Jurkat, Clone E6-1 (cell line): ENCODE measurements around the gene CD226.
A peak's percentile ranks its signal among the peaks of the same experiment; 100 is the strongest.
"Not testable (repeated sequence)": the region's sequence is repeated elsewhere in the genome, so short reads cannot be mapped to it uniquely, and the experiment has no call there.

Experiments
- DNase-seq: peaks from one replicate; pipeline ENCODE4 v3.0.0-alpha.2; 2011; ENCODE audit warnings: low read depth, low spot score
- H3K4me3 ChIP-seq: 2 replicates; pipeline ENCODE4 v1.5.1; 2011; ENCODE audit warnings: mild to moderate bottlenecking, low read length, control low read depth, moderate library complexity

CD226 gene

DNA sequence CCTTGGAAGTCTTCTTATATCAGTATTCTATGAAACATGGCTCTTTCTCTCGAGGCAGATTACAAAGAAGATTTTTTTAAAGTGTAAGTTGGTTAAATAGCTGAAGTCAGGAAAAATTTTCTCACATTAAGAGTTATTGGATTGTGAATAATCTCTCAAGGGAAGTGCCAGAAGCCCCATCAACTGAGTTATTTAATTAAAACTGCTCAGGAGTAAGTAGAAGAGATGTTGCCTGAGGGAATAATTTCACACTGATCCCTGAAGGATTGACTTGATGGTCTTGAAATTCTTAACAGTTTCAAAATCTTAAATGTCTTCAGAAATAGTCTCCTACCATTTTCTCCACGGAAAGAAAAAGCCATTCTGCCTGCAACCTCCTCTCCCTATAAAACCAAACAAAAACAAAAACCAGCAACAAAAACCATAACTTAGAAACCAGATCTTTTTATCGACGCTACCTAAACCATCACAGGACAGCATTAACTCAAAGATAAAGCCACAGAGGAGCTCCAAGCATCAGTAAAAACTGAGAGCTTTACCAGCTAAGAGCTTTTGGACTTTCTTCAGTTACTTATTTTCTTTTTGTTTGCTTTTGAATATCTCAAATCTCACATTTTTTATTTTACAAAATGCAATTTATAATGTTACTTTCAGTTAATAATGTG lies 12.9 kb downstream of the CD226 start:
- H3K4me3 ChIP-seq: peak overlapping the region; percentile 13; the same call in 1 of the 2 replicates
- DNase-seq: no peak

DNA sequence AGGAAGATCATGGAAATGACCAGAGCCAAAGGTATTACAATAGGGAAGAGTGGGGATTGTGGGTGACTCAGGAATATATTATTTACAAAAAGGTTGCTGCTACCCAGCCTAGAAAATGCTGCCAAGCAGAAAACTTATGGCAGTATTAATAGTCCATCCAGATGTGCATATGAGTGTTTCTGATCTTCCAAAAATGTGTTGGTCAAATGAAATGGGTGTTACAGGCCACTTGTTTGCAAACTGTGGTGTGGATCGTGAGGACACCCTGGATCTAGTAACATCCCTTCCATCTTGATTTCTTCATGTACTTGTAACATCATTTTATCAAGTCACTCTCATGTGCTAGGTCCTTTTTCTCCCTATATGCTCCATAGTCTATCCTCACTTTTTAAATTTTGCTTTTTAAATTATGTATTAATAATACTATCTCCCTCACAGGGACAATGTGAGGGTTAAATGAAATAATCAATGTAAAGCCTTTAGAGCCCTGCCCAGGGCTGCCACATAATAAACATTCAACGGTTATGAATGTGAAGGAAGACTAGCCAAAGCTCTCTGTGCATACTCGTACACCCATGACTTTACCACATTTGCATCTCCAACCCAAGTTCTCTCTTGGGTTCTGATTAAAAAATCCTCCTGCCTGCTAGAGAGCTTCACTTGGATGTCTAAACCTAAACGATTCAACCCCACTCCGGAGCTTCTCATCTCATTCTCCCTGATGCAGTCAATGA lies 18.5 kb downstream of the CD226 start:
- no peak overlapping the region for H3K4me3 ChIP-seq
- DNase-seq: no peak

DNA sequence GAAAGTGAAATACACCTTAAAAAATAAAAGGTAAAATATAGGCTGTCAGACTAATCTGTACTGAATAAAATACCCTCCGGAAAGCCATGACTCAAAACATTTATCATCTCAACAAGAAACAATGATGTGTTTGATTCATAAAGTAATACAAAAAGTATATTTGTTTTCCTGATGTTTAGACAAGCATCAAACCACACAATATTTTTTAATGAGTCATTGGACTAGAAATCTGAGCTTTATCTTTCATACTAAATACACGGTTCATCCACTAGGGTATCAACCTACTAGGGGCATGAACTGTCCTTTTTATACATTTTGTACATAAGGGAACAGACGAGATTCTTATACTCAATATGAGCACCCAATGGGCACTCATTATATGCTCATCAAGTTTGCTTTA lies 31.3 kb downstream of the CD226 start:
- H3K4me3 ChIP-seq: no peak overlapping the region
- no peak for DNase-seq

DNA sequence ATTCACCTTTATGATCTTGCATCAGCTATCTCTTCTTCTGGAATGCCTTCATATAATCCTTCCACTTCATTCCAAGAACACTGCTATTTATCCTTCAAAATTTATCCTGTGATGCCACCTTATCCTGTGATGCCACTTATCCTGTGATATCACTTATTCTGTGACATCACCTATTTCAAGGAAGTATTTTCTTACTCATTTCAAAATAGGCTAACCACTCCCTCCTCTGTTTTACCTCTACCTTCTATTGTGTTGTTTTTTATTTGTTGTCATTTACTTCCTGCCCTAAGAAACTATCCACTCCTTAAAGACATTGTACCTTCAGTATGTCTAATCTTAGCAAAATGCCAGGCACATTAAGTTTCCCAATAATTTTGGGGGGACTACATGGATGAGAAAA lies 38.8 kb downstream of the CD226 start:
- no peak for DNase-seq

DNA sequence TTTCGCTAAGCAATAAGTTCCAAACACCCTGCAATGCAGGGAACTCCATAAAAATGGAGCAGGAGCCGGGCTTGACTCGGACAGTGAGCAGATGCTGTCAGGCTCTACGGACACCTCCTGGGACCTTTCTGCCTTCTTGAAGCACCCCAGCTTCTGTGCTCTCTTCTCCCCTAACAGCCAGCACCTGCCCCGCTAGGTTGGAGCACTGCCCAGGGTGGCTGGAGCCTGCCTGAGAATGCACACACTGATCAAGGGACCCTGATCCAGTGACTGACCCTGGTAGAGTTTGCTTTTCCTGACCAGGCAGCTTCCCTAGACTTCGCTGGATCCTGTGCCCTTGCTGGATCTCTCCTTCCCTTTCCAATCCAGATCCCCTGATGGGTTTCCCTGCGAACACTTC lies 40.9 kb downstream of the CD226 start:
- H3K4me3 ChIP-seq: no peak overlapping the region
- no peak for DNase-seq

More for the DNA sequence above, 38.8 kb downstream of the CD226 start:
- H3K4me3 ChIP-seq: no peak overlapping the region

DNA sequence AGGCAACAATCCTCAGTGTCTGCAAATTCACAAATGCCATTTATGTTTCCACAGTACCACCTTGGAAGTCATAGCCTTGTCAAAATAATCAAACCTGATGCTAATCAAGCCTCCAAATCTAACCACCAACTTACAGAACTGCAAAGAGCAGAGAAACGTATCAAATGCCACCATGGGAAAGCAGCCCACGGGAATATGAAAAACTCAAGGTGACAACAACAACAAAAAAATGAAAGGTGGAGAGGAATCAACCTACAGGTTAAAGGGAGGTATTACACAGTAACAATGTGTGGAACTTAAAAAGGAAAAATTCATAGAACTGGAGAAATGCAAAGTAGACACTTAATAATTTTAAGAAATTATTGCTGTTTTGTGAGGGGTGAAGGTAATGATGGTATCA lies 46.7 kb downstream of the CD226 start:
- no peak overlapping the region for H3K4me3 ChIP-seq
- DNase-seq: peak; percentile 67

DNA sequence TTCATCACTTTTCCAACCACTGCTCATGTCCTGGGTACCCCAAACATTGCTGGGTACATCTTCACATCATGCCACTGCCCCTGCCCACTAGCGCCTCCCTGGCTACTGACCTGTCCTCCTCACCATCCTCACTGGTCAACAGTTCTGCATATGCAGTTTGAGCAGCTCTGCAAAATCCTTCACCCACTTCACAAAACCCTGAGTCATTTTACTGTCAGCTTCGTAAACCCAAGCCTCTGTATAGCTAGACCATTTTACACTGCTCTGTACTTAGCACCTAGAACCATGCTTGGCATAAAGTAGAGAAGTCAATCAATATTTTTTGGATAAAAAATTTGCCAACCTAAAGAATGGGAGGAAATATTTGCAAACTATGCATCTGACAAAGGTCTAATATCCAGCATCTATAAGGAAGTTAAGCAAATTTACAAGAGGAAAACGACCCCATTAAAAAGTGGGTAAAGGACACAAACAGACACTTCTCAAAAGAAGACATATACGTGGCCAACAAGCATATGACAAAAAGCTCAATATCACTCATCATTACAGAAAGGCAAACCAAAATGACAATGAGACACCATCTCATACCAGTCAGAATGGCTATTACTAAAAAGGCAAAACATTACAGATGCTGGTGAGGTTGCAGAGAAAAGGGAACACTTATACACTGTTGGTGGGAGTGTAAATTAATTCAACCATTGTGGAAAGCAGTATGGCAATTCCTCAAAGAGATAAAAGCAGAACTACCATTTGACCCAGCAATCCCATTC lies 48.3 kb downstream of the CD226 start:
- not testable (repeated sequence) for DNase-seq, H3K4me3 ChIP-seq

DNA sequence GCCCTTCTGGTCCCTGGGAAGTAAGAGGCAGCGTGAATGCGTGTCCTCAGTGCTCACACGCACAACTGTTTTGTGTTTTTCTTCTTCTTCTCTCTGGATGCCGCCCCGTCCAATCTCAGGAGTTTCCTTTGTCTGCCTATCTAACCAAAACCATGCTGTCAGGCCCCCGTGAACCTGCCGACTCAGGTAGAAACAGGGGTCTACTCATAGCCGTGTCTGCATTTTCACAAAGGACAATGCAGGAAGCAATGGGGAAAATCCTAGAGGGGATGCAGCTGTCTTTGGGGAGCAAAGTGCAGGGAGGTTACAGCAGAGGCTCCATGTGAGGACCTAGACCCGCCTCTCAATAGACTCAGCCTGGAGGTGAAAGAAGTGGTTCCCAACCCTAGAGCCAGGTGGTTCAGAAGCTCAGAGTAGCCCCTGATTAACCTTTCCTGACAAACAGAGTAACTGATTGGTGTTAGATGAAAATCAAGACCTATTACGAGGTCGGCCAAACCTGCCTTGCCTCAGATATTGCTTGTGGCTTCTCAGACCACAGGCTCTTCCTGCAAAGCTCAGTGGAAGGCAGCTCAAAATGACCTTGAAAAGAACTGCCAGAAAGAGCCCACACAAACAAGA lies 49.3 kb downstream of the CD226 start:
- H3K4me3 ChIP-seq: peak overlapping the region; percentile 38
- peak; percentile 62 for DNase-seq

DNA sequence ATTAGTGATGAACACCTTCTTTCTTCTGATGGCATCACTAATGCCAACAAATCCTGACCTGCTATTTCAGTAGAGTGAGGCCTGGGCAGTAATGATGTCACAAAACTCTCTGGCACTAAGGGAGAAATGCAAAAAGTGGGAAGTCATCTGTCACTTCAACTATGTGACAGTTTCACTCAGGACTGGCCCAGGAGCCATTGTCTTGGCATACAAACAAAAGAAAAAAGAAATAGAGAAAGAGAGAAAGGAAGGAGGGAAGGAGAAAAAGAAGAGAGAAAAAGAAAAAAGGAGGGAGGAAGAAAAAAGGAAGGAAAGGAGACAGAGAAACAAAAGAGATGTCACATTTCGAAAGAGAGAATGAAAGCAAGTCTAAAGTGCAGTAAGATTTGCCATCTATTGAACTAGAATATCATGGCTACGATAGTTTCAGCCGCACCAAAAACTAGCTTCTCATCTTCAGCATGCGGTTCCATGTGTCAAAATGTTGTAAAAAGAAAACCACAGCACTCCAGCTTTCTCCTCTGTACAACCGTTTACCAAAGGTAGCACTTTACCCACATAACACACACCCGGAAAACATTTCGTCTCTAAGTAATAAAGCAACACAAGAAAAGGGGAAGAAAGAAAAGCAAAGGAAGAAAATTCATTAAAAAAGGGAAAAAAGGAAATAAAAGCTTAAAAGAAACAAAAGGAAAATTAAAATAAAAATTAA lies 50.1 kb downstream of the CD226 start:
- peak; percentile 92 for DNase-seq
- peak overlapping the region; percentile 38 for H3K4me3 ChIP-seq

DNA sequence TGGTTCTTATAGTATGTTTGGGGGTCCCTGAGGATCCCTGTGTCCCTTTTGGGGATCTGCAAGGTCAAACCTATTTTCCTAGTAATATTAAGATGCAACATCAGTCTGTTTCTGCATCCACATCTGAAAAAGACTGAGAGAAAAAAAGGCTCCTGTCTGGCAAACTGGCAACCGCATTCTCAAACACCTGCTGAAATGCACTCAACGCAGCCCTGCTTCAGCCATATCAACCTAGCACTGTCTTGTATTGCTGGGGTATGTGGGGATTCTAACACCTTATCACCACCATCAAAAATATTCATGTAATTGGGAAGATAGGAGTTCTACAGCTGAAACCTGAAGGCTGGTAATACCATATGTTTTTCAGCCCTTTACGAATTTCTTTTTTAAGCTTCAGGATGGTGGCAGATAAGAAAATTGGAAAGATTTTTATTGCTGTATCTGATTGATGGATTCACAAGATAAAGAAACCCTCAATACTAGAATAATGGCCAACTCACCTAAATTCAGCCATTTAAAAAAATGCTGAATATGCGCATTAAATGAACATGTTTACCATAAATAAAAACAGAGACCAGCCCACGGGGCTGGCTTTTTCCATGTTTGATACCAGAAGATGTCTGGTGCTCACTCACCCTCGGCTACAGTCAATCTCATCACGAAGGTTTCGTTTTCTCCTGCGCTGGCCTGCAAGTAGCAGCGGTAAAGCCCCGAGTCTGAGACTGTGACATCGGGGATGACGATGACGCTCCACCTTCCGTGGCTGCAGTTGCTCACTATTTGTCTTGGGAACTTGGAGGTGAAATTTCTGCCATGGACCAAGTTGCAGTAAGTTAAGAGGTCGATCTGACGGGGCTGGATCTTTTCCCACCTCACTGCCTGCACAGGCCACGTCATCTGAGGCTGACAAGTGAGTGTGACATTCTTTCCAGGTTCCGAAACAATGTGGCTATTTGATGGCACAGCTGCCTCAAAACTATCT lies 52.3 kb downstream of the CD226 start:
- DNase-seq: peak; percentile 92
- H3K4me3 ChIP-seq: no peak overlapping the region; the same call in 1 of the 2 replicates

DNA sequence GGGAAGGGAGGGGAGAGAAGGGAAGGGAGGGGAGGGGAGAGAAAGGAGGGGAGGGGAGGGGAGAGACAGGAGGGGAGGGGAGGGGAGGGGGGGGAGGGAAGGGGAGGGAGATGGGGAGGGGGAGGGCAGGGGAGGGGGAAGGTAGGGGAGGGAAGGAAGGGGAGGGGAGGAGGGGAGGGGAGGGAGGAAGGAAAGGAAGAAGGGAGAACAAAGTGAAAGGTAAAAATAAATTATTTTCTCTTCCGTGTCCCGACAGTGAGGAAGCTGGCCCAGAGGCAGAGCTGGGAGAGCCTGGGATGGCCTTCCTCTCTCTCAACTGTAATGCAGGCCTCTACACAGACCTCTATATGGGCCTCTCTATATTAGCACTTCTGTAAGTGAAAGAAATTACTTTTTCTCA lies 53.2 kb downstream of the CD226 start:
- DNase-seq: no peak
- no peak overlapping the region for H3K4me3 ChIP-seq

DNA sequence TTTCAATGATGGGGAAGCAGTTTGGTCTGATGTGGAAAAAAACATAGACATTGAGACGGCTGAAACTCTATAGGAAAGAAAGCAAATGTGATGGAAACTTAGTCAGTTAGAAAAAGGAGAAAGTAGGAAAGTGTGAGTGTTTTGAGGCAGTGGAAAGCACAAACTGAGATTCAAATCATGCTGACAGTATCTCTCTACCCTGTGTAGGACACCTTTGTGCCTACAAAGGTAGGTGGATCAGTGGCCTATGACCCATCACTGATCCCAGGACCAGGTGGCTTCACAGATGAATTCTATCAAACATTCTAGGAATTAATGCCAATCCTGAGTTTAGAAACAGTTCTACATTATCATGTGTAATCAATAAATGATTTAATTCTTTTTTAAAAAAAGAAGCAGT lies 57.1 kb downstream of the CD226 start:
- DNase-seq: no peak

DNA sequence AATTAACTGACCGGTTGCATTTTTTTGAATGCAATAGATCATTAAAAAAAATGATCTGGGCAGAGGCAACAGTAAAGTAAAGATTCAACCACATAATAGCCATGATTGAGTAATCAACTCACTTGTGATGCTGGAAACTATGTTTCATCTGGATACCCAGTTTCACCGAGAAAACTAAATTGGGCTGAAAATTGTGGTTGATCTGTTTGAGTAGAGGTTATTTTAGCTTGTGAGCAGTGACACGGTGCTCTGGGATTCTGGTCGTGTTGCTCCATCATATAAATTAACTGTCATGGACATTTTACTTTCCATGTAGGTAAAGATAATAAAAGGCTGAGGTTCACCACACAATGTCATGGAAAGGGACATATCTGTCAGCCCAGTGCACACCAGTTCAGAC lies 58.7 kb downstream of the CD226 start:
- no peak overlapping the region for H3K4me3 ChIP-seq
- DNase-seq: no peak

More for the DNA sequence above, 57.1 kb downstream of the CD226 start:
- H3K4me3 ChIP-seq: no peak overlapping the region

DNA sequence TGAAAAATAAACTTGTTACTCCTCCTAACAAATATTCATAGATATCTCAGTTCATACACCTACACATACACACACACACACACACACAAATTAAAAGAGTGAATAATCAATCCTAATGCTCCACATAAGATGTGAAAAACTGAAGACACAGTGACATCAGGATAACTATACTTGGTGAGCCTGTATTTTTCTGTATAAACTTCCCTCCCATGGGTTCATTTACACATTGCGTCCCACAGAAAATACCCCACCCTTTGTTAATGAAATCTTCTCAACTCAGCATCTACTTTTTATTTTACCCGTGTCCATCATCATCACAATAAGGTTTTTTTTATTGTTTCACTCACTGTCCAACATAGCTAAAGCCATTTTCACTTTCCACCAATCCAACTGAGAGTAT lies 60.4 kb downstream of the CD226 start:
- H3K4me3 ChIP-seq: no peak overlapping the region
- no peak for DNase-seq

DNA sequence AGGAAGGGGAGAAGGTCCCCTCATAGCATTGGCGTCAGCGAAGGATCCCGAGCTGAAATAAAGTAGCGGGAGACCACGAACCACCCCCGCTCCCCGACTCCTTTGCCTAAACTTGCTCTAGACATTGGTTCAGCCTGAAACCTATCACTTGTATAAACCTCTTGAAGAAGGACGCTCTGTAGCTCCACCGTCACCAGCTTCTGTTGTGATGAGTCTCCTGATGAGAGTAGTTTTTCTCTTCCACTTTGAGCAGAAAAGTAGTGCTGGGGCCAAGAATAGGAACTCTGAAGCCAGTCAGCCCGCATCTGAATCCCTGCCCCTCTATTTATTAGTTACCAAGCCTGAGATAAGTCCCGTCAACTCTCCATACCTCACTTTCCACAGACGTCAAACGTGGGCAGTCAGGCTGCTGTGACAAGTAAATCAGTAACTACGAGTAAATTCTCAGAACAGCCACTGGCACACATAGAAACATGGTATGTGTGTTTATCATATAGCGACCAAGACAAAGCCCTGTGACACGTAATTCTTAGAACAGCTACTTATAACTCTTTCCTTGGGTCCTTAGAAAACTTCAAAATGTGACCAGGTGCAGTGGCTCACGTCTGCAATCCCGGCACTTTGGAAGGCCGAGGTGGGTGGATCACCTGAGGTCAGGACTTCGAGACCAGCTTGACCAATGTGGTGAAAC lies 61.7 kb downstream of the CD226 start:
- H3K4me3 ChIP-seq: no peak overlapping the region
- no peak for DNase-seq

DNA sequence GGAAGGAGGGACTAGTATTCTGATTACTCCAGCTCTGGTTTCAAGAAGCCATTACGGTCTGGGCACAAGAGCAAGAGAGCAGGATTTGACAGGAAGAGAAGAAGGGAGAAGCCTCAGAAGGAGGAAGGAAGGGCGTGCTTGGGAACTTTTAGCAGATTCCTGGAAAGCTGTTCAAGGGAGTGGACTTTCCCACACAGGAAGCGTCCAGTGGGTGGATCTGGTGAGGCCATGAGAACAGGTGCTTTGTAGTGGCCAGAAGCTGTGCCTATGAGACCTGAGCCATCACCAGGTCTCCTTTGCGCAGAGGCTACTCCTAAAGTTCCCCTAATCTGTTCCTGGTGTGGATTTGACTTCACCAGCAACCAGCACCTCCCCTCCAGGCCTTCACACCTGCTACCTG lies 62.3 kb downstream of the CD226 start:
- no peak overlapping the region for H3K4me3 ChIP-seq
- DNase-seq: no peak

DNA sequence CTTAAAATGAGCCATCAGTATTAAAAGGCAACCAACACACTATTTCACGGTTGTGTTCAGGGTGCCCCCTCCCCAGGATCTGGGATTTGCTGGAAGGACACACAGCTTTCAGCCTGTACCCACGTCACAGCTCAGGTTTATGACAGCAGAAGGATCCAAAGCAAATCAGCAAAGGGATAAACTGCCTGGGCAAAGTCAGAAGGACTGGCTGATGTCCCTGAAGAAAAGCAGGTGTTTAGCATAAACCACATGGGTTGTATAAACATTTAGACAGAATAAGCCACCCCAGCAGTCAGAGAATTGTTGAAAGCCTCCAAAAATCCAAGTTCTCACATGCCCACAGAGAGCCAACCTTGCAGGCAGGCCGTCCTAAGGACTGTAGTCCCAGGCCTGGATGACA lies 63.9 kb downstream of the CD226 start:
- no peak for DNase-seq
- no peak overlapping the region for H3K4me3 ChIP-seq
